SH-SY5Y (cell line): ENCODE results near the gene ISG20L2.

Experiments
- GATA2 ChIP-seq: IDR thresholded peaks from 2 replicates; pipeline ENCODE4 v1.6.1; 2011; ENCODE audit warnings: mild to moderate bottlenecking, low read depth, low read length
- GATA3 ChIP-seq: IDR thresholded peaks from 2 replicates; pipeline ENCODE4 v1.6.1; 2011; ENCODE audit warnings: low read depth, mild to moderate bottlenecking, low read length, moderate library complexity

DNA sequence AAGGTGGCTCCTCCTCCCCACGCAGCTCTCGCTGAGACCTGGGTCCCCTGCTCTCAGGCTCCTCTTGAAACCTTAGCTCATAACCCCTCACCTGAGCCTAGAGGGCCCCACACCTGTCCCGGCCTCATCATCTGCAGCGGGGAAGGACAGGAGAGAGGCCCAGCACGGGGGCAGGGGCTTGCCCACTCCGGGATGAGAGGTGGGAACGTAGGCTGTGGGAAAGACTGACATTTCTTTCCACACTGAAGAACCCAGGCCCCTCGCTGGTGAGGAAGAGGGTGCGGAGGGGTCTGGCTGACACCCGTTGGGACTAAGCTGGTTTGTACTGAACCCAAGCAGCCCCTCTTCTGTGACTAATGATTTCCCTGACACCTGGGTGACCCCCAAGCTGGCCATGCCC lies 37.4 kb downstream of the ISG20L2 start:
- no peak for TF ChIP-seq GATA3
- TF ChIP-seq GATA2, result no peak
